HG03196 (cell line): ENCODE data around the gene MEGF6.

Experiments
- ATAC-seq: cut with Tn5 transposase; IDR thresholded peaks from one replicate; pipeline ENCODE4 v1.9.1; 2021; ENCODE audit not compliant: unreplicated experiment

MEGF6 gene

DNA sequence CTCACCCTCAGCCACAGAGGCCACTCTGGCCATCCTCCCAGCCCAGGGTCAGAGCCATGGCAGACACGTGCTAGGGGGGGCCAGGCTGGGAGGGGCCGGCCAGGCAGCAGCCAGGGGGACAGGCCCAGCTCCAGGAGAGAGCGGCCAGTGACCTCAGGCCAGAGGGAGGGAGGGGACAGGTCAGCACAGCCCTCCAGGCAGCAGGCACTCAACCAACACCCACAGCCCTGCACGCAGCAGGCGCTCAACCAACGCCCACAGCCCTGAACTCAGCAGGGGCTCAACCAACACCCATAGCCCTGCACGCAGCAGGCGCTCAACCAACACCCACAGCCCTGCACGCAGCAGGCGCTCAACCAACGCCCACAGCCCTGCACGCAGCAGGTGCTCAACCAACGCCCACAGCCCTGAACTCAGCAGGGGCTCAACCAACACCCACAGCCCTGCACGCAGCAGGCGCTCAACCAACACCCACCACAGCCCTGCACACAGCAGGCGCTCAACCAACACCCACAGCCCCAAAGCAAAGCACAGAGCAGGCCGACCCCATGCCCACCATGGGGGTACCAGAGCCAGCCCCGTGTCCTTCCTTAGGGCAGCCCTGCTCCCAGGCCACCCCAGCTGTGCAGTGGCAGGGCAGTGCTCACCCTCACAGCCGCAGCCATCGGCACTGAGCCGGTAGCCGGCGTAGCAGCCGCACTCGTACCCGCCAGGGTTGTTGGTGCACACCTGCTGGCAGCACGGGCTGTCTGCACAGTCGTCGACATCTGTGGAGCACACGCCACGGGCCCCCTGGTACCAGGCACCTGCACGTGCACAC lies 101.0 kb downstream of the MEGF6 start:
- ATAC-seq: no peak

- ATAC-seq: no peak
Observed at GRCh38 chr1:3509721-3510120, 101.6 kb downstream of the MEGF6 start.

DNA sequence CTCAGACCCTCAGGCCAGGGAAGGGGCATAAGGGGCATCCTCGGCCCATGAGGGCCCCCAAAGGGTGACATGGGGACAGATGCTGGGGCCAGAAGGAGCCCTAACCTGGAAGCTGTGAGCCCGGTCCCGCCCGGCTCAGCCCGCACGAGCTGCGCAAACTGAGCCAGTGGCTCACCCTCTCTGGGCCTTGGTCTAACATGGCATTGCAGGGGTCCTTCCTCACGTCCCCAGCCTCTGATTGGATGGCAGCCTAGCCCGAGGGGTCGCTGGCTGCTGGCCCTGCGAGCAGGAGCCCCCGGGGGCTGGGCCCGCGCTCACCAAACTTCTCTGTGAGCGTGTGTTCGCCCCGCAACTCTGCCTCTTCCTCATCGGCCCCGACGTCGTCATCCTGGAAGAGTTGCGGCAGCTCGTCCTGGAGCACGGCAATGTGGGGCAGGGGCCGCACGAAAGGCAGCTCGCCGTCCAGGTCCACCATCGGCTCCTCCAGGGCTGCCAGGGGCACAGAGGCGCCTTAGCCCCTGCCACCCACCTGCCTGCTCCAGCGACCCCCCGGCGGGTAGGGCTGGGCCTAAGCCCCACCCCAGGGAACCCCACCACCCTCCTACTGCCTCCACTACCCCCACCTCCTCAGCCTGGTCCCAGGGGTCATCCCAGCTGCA lies 102.4 kb downstream of the MEGF6 start:
- ATAC-seq: no peak

DNA sequence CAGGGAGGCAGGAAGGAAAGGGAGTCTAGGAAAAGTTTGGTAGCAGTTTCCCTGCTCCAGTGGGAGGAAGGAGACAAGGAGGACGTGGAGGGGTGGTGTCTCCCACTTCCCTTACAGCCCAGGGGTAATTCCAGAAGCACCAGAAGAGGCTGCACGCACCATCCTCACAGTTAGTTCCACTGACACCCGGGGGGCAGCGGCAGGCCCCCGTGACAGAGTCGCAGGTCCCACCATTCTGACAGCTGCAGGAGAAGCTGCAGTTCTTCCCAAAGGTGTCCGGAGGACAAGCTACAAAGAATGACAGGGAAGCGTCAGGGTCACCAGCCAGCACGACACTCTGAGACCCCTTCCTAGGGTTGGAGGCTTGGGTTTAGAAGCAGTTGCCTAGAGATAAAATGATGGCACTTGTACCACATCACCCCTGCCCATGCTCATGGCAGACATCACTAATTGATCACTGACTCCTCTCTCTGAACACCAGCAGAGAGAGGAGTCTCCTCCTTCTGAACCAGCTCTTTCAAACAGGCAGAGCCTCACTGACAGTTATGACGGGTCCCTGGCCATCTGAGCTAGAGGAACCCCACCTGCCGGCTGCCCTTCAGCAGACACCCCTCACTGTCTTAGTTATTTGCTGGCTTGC lies 103.6 kb downstream of the MEGF6 start:
- no peak for ATAC-seq

DNA sequence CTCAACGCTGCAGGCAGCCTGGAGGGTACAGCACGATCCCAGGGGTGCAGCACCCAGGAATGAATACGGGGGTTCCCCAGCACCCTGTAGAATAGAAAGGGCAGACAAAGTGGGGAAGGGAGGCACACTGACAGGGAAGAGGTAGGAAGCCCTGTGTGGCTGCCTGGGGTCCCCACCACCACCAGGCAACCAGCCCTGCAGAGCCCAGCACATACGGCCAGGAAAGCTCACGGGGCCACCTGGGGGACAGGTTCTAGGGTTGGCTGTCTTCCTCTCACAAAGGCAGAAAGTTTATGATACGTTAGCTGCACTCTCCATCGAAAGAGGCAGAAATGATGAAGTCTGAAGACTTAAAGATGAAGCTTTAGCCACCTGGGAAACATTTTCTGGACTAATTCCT lies 104.4 kb downstream of the MEGF6 start:
- no peak for ATAC-seq

DNA sequence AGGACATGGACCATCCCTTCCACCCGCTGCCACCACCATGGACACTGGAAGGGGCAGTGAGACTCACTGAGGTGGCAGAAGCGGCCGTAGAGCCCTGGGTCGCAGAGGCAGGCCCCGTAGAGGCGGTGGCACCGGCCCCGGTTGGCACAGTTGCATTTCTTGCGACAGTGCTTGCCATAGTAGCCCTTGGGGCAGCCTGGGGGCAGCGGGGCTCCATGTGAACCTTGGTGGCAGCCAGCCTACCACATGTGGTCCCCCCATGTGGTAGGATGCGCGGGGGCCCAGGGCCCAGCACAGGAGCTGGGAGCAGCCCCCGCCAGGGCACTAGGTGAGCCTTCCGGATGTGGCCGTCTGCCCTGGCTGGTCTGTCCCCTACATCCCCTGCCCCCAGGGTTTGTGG lies 105.3 kb downstream of the MEGF6 start:
- no peak for ATAC-seq

- ATAC-seq: no peak
Observed at GRCh38 chr1:3505161-3505560, 106.1 kb downstream of the MEGF6 start.

GRCh38 chr1:3504822-3505153 lies 106.5 kb downstream of the MEGF6 start:
- ATAC-seq: no peak

DNA sequence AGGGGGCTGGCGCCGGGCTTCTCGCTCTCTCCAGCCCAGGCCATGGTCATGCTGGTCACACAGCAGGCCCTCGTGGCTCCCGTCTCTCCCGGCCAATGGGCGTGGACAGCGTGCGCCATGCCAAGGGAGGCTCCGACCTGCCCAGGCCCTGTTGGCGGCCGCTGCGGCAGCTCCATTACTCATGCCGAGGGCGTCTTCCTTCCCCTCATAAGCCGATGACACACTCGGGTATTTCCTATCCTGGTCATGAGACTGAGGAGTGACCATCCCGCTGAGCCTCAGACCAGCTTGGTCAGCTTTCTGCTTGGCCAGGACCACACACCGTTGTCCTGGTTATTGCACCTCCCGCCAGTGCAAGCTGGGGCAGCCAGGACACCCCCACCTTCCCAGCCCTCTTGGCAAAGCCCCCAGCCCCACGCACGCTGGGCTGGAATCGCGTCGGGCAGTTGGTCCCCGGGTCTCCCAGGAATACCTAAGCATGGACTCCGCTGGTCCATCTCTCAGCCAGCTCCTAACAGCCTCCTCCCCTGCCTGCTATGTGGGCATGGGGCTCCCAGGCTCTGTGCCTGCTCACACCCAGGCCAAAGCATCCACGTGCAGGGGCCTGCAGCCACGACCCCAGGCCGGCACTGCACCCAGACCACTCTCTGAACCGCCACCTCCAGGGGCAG lies 107.0 kb downstream of the MEGF6 start:
- no peak for ATAC-seq

DNA sequence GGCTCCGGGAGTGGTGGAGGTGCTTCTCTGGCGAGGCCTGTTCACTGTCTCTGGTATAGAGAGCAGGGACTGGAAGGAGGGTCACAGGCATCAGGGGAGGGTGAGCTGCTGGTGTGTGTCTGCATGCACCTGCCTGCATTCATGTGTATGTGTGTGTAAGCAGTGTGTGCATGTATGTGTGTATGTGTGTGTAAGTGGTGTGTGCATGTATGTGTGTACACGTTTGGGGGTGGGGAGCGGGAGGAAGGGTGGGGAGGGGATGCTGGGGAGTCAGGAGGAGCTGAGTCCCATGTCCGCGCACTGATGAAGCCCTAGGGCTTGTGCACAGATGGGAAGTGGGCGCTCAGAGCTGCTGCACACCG lies 107.8 kb downstream of the MEGF6 start:
- no peak for ATAC-seq

- ATAC-seq: no peak
Observed at GRCh38 chr1:3502641-3503524, 108.4 kb downstream of the MEGF6 start.

DNA sequence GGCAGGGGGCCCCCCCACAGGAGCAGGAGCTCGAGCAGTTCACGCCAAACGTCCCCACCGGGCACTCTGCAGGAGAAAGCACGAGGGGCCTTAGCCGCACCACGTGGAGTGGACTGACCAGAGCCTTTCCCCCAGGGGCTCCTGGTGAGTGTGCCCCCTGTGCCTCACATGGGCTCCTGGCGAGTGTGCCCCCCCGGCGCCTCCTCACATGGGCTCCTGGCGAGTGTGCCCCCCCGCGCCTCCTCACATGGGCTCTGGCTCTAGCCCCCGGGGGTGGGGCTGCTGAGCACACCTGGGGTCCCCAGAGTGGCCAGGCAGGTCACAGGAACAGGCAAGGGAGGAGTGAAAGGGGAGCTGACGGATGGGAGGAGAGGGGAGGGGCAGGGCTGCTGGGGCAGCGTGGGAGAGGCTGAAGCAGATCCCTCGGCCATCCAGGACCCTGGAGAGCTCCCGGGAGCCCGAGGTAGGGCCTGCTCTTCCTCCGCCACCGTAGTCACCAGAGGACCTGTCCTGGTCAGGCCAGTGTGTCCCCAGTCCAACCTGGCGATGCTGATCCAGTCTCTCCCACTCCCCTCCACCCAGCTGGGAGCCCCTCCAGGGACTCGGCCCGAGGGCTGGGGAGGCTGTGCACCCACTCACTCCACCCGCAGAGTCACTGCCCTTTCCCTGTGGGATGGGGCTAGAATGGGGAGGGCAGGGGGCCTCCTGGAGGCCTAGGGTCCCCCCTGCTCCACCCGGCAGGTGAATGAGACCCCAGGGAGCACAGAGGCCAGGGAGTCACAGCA lies 109.3 kb downstream of the MEGF6 start:
- ATAC-seq: no peak

GRCh38 chr1:3501437-3501836 lies 109.9 kb downstream of the MEGF6 start:
- no peak for ATAC-seq

DNA sequence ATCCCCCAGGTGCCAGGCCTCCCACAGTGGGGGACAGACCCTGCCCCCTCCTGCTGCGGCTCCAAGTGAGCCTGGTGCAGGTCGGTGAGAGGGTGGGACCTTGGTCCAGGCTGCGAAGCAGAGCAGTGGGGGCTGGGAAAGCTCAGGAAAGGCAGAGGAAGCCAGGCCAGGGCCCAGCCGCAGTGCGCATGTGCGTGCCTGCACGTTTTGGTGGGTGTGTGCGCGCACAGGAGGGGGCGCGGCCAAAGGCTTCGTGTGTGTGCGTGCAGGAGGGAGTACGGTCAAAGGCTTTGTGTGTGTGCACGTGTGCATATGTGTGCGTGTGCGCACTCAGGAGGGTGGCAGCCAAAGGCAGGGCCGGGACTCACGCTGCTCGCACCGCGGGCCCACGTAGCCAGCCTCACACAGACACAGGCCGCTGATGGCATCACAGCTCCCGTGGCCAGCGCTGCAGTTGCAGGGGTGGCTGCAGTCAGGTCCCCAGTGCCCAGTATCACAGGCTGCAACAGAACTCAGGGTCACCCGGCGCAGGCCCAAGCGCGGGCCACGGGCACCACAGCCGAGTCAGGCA lies 111.0 kb downstream of the MEGF6 start:
- no peak for ATAC-seq

DNA sequence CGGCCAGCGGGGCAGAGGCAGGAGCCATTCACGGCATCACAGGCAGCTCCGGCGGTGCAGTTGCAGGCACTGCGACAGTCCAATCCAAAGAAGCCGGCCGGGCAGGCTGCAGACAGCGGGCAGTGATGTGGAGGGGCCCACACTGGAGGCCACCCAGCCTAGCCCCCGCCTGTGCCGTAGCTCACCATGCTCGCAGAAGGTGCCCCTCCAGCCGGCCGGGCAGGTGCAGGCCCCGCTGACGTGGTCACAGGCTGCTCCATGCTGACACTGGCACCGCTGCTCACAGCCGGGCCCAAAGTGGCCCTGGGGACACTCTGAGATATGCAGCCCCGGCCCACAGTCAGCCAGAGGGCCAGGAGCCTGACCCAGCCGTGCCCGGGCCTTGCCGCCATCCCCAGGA lies 111.7 kb downstream of the MEGF6 start:
- no peak for ATAC-seq

GRCh38 chr1:3498986-3499385 lies 112.3 kb downstream of the MEGF6 start:
- ATAC-seq: no peak

GRCh38 chr1:3498246-3498930 lies 112.9 kb downstream of the MEGF6 start:
- no peak for ATAC-seq

- ATAC-seq: no peak
Observed at GRCh38 chr1:3497521-3497920, 113.8 kb downstream of the MEGF6 start.

GRCh38 chr1:3496916-3497315 lies 114.4 kb downstream of the MEGF6 start:
- no peak for ATAC-seq
